CD1c-positive myeloid dendritic cell (primary cell): ENCODE data around the gene ABCC6.
"Not testable (repeated sequence)": the region's sequence is repeated elsewhere in the genome, so short reads cannot be mapped to it uniquely, and the experiment has no call there.

Experiments used
- DNase-seq: peaks from one replicate; pipeline ENCODE4 v3.0.0-alpha.2; 2016; ENCODE audit errors: extremely low spot score

The ABCC6 gene

GRCh38 chr16:16112450-16113053, 110.7 kb downstream of the ABCC6 start:
- DNase-seq: no peak

DNA sequence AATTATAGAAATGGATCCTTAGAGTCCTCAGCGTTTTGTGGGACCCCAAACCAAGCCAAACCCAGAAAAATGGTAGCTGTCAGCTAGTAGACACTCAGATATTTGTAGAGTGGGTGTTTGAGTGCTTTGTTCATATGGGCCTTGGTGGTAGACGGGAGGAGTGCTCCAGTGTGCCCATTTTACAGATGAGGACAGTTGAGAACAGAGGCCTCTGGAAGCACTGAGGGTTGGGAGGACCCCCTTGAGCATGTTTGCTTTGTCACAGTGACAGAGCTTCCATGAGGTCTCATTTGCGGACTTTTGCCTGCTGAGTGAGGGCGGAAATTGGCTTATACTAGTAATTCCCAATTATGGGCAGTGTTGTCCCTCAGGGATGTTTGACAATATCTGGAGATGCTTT, 111.7 kb downstream of the ABCC6 start:
- DNase-seq: no peak

DNA sequence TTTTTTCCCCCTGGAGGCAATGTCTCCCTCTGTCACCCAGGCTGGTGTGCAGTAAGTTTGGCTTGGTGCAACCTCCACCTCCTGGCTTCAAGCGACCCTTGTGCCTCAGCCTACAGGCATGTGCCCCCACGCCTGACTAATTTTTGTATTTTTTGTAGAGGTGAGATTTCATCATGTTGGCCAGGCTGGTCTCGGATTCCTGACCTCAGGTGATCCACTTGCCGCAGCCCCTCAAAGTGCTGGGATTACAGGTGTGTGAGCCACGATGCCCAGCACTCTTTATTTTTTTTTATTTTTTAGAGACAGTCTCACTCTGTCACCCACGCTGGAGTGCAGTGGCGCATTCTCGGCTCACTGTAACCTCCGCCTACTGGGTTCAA, 113.2 kb downstream of the ABCC6 start:
- DNase-seq: no peak

GRCh38 chr16:16109453-16110110, 113.7 kb downstream of the ABCC6 start:
- no peak for DNase-seq

GRCh38 chr16:16108759-16109158, 114.5 kb downstream of the ABCC6 start:
- no peak for DNase-seq

DNA sequence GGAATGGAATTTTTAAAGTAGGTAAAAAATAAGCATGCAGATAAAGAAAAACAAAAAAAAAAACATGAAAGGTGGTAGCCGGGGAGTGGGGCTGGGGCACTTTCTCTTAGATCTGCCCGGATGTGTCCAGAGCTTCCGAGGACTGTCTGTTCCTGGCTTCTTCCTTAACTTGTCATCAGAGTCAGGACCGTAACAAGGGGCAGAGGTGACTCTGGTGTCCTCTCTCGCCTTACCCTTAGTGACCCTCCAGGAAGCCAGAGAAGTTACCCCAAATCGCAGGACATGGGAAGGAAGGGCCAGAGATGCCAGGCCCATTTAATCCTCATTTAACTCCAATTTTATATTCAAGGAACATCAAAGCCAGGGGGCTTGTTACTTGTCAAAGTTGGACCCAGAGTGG, 115.5 kb downstream of the ABCC6 start:
- DNase-seq: no peak

GRCh38 chr16:16106466-16106865, 116.8 kb downstream of the ABCC6 start:
- no peak for DNase-seq

GRCh38 chr16:16105646-16106045, 117.6 kb downstream of the ABCC6 start:
- DNase-seq: no peak

DNA sequence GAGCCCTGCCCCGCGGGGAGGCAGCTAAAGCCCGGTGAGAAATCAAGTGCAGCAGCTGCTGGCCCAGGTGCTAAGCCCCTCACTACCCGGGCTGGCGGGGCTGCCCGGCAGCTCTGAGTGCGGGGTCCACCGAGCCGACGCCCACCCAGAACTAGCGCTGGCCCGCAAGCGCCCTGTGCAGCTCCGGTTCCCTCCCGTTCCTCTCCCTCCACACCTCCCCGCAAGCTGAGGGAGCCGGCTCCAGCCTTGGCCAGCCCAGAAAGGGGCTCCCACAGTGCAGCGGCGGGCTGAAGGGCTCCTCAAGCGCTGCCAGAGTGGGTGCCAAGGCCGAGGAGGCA, 118.5 kb downstream of the ABCC6 start:
- not testable (repeated sequence) for DNase-seq

- not testable (repeated sequence) for DNase-seq
Measured at GRCh38 chr16:16104132-16104803, 119.0 kb downstream of the ABCC6 start.

GRCh38 chr16:16102738-16103137, 120.6 kb downstream of the ABCC6 start:
- no peak for DNase-seq

DNA sequence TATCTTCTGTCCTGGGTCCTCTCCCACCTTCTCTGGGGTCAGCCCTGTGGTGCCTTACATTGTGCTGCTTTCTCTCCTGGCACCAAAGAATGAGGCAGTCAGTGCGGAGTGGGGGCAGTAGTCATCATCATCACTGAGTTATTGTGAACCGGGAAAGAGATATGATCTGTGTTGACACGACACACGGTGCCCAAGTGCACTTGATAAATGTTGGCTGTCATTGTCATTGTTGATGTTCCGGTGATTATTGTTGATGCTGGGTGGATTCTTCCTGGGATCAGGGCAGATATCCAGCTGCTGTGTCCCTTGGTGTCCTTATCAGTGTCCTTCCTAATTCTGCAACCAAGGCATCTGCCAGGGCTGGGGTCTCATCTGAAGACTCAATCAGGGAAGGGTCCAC, 121.7 kb downstream of the ABCC6 start:
- DNase-seq: no peak

DNA sequence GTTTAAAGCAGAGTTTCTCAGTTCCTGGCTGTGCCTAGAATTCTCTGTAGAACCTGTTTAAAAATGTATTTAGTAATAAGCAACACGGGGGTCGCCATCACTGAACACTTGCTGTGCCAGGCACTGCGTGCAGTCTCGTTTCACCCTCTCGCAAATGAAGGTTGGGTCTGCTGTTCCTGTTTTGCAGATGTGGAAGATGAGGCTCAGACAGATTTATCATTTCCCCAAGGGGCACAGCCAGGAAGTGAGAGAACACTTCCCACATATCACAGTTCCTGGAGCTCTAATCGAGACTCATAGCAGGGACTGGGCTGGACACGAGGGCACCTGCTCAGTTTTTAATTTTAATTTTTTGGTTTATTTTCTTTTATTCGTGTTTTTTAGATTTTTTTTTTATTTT, 122.7 kb downstream of the ABCC6 start:
- DNase-seq: peak; percentile 39

- DNase-seq: no peak
Measured at GRCh38 chr16:16099320-16099719, 124.0 kb downstream of the ABCC6 start.
